Measurements from ENCODE around the gene ZNF608. TPM values are rescaled to one million over a fixed set of nuclear protein-coding genes. Genes with fewer than 3 reads are reported as not detected.

ZNF608 gene
- total and polyA plus RNA-seq, 9 of the 15 experiments (the other 6 are each of a cell fraction or from before 2014, with no cell fraction given), result 0.38 to 1.5 (median 1.00) TPM

- no peaks in the 10 kb centered on the region for H3K9me1 ChIP-seq (ENCODE audit: control insufficient read depth, insufficient read depth, low read length)
- H3K4me1 ChIP-seq (replicated peaks in 1 of 2; ENCODE audit: control insufficient read depth in 2 of 2, insufficient read depth in 2 of 2, low read length in 2 of 2), result no peaks in the 10 kb centered on the region; a peak in 2 of 5 replicates
- H4K20me1 ChIP-seq (replicated peaks; ENCODE audit: control insufficient read depth, insufficient read depth, low read length), result no peaks in the 10 kb centered on the region
- ATAC-seq (no peak), FAIRE-seq (no peak), DNase-seq (ENCODE audit: extremely low read depth in 1 of 4, low spot score in 3 of 4) (no peak)
- WGBS (ENCODE audit: insufficient coverage, low coverage, missing lambda C conversion rate), result 2% methylated on average over 3 of the region's 3 CpGs
- no peaks in the 10 kb centered on the region for H3K79me2 ChIP-seq (ENCODE audit: control insufficient read depth, insufficient read depth, low read length)
- ChIA-PET CTCF (ENCODE audit: low intra/inter-chr PET ratio) (no interaction called here), POLR2A (interaction anchor here (1.5 kb wide), 1 partner anchor 24 kb away, joined by 4 read pairs; no protein-coding TSS in a partner anchor)
- intact Hi-C loops (cut with micrococcal nuclease) (no loop called here), in situ Hi-C loops (cut with MboI) (no loop called here)
- no TSS peak for BruUV-seq (replicated peaks)
- H3K4me3 ChIP-seq, result no peak overlapping the region
- H3K27ac ChIP-seq (ENCODE audit: extremely low read depth, low read depth, low read length), result no peak overlapping the region
- no peak overlapping the region for H2AFZ ChIP-seq (ENCODE audit: low read depth, low read length)
- H3K36me3 ChIP-seq (ENCODE audit: control insufficient read depth, insufficient read depth, low read length), result no peaks in the 10 kb centered on the region
- no peaks in the 10 kb centered on the region for H3K9me3 ChIP-seq (replicated peaks; ENCODE audit: control insufficient read depth, insufficient read depth, low read depth, low read length)
- H3K9ac ChIP-seq (ENCODE audit: insufficient read depth in 1 of 2, low read depth in 2 of 2, low read length in 2 of 2), result no peak overlapping the region
- no peak overlapping the region for H3K4me2 ChIP-seq (ENCODE audit: insufficient read depth, low read length)
- H3K27me3 ChIP-seq (ENCODE audit: control insufficient read depth in 2 of 2, insufficient read depth in 2 of 2, low read length in 2 of 2), result no peaks in the 10 kb centered on the region; a peak in 1 of 5 replicates
- TF ChIP-seq ARID3A (IDR thresholded peaks at IDR 0.05; ENCODE audit: borderline replicate concordance, low read depth, low read length) (no peak), THAP12 (CRISPR knock-in tag; IDR thresholded peaks at IDR 0.05) (no peak), MLLT1 (IDR thresholded peaks at IDR 0.05) (no peak), ZNF384 (IDR thresholded peaks at IDR 0.05; ENCODE audit: low read depth, low read length) (no peak), ZNF263 (CRISPR knock-in tag; IDR thresholded peaks at IDR 0.05; ENCODE audit: borderline replicate concordance) (no peak), SAFB (IDR thresholded peaks at IDR 0.05; ENCODE audit: borderline replicate concordance, low read depth, low read length) (no peak), ZNF740 (CRISPR knock-in tag; IDR thresholded peaks at IDR 0.05) (no peak), ZNF740 (tag; IDR thresholded peaks at IDR 0.05) (no peak), HMGN3 (IDR thresholded peaks at IDR 0.05; ENCODE audit: borderline replicate concordance, extremely low read depth, insufficient read length, low read depth, low read length) (no peak), ZBTB5 (IDR thresholded peaks at IDR 0.05) (no peak), KAT2B (IDR thresholded peaks at IDR 0.05; ENCODE audit: low read depth, low read length) (no peak), MEIS2 (IDR thresholded peaks at IDR 0.05; ENCODE audit: partially characterized antibody) (no peak), DDX20 (tag; IDR thresholded peaks at IDR 0.05; ENCODE audit: low read depth) (no peak), PRPF4 (IDR thresholded peaks at IDR 0.05; ENCODE audit: insufficient read depth, low read depth, low read length, poor library complexity, severe bottlenecking) (no peak)
These were observed 25.3 kb upstream of the ZNF608 start for GRCh38 chr5:124771761-124772160.
